MM.1S (cell line): ENCODE measurements around the gene BRINP3.

Experiments used
- DNase-seq: peaks from one replicate; pipeline ENCODE4 v3.0.0-alpha.2; 2015
- H2AFZ ChIP-seq: fragments of 300-600 bp; sonication (generic); 2 replicates; pipeline ENCODE4 v1.6.0; 2016; ENCODE audit warnings: antibody characterized with exemption, low read length
- H3F3A ChIP-seq: fragments of 300-600 bp; sonication (generic); 2 replicates; pipeline ENCODE4 v1.6.1; 2016; ENCODE audit warnings: mild to moderate bottlenecking, antibody characterized with exemption, low read length, moderate library complexity, mixed read lengths; ENCODE audit not compliant: insufficient read depth
- H3K27ac ChIP-seq: fragments of 300-600 bp; sonication (generic); 2 replicates; pipeline ENCODE4 v1.5.1; 2016; ENCODE audit warnings: mild to moderate bottlenecking, low read length
- H3K27me3 ChIP-seq: fragments of 300-600 bp; sonication (generic); replicated peaks from 2 replicates; pipeline ENCODE4 v1.6.0; 2016; ENCODE audit warnings: low read length; ENCODE audit not compliant: insufficient read depth
- H3K36me3 ChIP-seq: fragments of 300-600 bp; sonication (generic); replicated peaks from 2 replicates; pipeline ENCODE4 v1.6.1; 2016; ENCODE audit warnings: mild to moderate bottlenecking, low read length, mixed read lengths; ENCODE audit not compliant: insufficient read depth
- H3K4me1 ChIP-seq: fragments of 300-600 bp; sonication (generic); 2 replicates; pipeline ENCODE4 v1.6.1; 2016; ENCODE audit warnings: low read length, mixed read lengths
- H3K4me2 ChIP-seq: fragments of 300-600 bp; sonication (generic); 2 replicates; pipeline ENCODE4 v1.6.0; 2016; ENCODE audit warnings: low read depth, low read length
- H3K4me3 ChIP-seq: fragments of 300-600 bp; sonication (generic); 2 replicates; pipeline ENCODE4 v1.5.1; 2016; ENCODE audit warnings: low read length, mixed read lengths
- H3K79me2 ChIP-seq: fragments of 300-600 bp; sonication (generic); 2 replicates; pipeline ENCODE4 v1.6.1; 2016; ENCODE audit warnings: mixed run types, low read length, mixed read lengths
- H3K9ac ChIP-seq: fragments of 300-600 bp; sonication (generic); 2 replicates; pipeline ENCODE4 v1.6.1; 2016; ENCODE audit warnings: low read length, mixed read lengths
- H3K9me2 ChIP-seq: fragments of 300-600 bp; sonication (generic); replicated peaks from 2 replicates; pipeline ENCODE4 v1.6.1; 2016; ENCODE audit warnings: mild to moderate bottlenecking, low read length, mixed read lengths; ENCODE audit not compliant: insufficient read depth
- H3K9me3 ChIP-seq: fragments of 300-600 bp; sonication (generic); replicated peaks from 2 replicates; pipeline ENCODE4 v1.6.1; 2016; ENCODE audit warnings: mild to moderate bottlenecking, low read length, mixed read lengths; ENCODE audit not compliant: insufficient read depth
- H4K20me1 ChIP-seq: fragments of 300-600 bp; sonication (generic); 2 replicates; pipeline ENCODE4 v1.6.1; 2016; ENCODE audit warnings: mild to moderate bottlenecking, low read length, moderate library complexity, mixed read lengths; ENCODE audit not compliant: insufficient read depth
- CTCF ChIP-seq: fragments of 300-600 bp; sonication (generic); IDR thresholded peaks from 2 replicates; pipeline ENCODE4 v1.5.1; 2016; ENCODE audit warnings: antibody characterized with exemption, low read length, mixed read lengths
- EZH2 ChIP-seq: fragments of 300-600 bp; sonication (generic); optimal IDR thresholded peaks from 2 replicates; pipeline ENCODE3; 2017; ENCODE audit warnings: low read depth, mild to moderate bottlenecking, antibody characterized with exemption, low read length, mixed read lengths
- EZH2phosphoT487 ChIP-seq: fragments of 300-600 bp; sonication (generic); IDR thresholded peaks from 2 replicates; pipeline ENCODE4 v1.6.1; 2018; ENCODE audit warnings: antibody characterized with exemption, low read length

The BRINP3 gene

GRCh38 chr1:190303501-190303900, 174.2 kb downstream of the BRINP3 start:
- H3K4me3 ChIP-seq, result no peak overlapping the region
- no peaks in the 10 kb centered on the region for H3K79me2 ChIP-seq
- no peaks in the 10 kb centered on the region for H3K9me3 ChIP-seq
- no peak overlapping the region for H3K27ac ChIP-seq
- TF ChIP-seq EZH2phosphoT487, result no peak
- TF ChIP-seq EZH2, result no peak
- TF ChIP-seq CTCF, result no peak
- H4K20me1 ChIP-seq, result no peaks in the 10 kb centered on the region
- H3K36me3 ChIP-seq, result no peaks in the 10 kb centered on the region
- no peaks in the 10 kb centered on the region for H3K9me2 ChIP-seq
- DNase-seq, result no peak
- H3K27me3 ChIP-seq, result no peaks in the 10 kb centered on the region
- no peak overlapping the region for H3K9ac ChIP-seq
- H2AFZ ChIP-seq, result no peak overlapping the region
- no peak overlapping the region for H3K4me2 ChIP-seq
- H3K4me1 ChIP-seq, result no peaks in the 10 kb centered on the region
- no peaks in the 10 kb centered on the region for H3F3A ChIP-seq

GRCh38 chr1:190296453-190296852, 181.2 kb downstream of the BRINP3 start:
- TF ChIP-seq EZH2phosphoT487 (no peak), EZH2 (no peak), CTCF (no peak)
- Histone ChIP-seq H3K4me3 (no peak overlapping the region), H3K36me3 (no peaks in the 10 kb centered on the region), H3K9ac (no peak overlapping the region), H3K79me2 (no peaks in the 10 kb centered on the region), H3K4me2 (no peak overlapping the region), H3K9me3 (no peaks in the 10 kb centered on the region), H3K9me2 (no peaks in the 10 kb centered on the region), H2AFZ (no peak overlapping the region), H3K4me1 (no peaks in the 10 kb centered on the region), H4K20me1 (no peaks in the 10 kb centered on the region), H3K27ac (no peak overlapping the region), H3K27me3 (no peaks in the 10 kb centered on the region), H3F3A (no peaks in the 10 kb centered on the region)
- no peak for DNase-seq

- TF ChIP-seq EZH2 (no peak), EZH2phosphoT487 (no peak), CTCF (no peak)
- H3K9me2 ChIP-seq, result no peaks in the 10 kb centered on the region
- H3K4me3 ChIP-seq, result no peak overlapping the region
- no peaks in the 10 kb centered on the region for H4K20me1 ChIP-seq
- H3F3A ChIP-seq, result no peaks in the 10 kb centered on the region
- no peak overlapping the region for H3K27ac ChIP-seq
- DNase-seq, result no peak
- H3K9me3 ChIP-seq, result no peaks in the 10 kb centered on the region
- H3K9ac ChIP-seq, result no peak overlapping the region
- H3K4me1 ChIP-seq, result no peaks in the 10 kb centered on the region
- no peaks in the 10 kb centered on the region for H3K27me3 ChIP-seq
- no peaks in the 10 kb centered on the region for H3K79me2 ChIP-seq
- no peak overlapping the region for H2AFZ ChIP-seq
- H3K36me3 ChIP-seq, result no peaks in the 10 kb centered on the region
- H3K4me2 ChIP-seq, result no peak overlapping the region
These were observed 187.8 kb downstream of the BRINP3 start for GRCh38 chr1:190289897-190290296.

- H3K4me1 ChIP-seq, result no peaks in the 10 kb centered on the region
- H3K27ac ChIP-seq, result no peak overlapping the region
- no peak overlapping the region for H3K9ac ChIP-seq
- no peaks in the 10 kb centered on the region for H4K20me1 ChIP-seq
- H3K79me2 ChIP-seq, result no peaks in the 10 kb centered on the region
- H3K4me3 ChIP-seq, result no peak overlapping the region
- no peaks in the 10 kb centered on the region for H3K36me3 ChIP-seq
- no peaks in the 10 kb centered on the region for H3K27me3 ChIP-seq
- no peak for TF ChIP-seq EZH2phosphoT487
- no peak for TF ChIP-seq EZH2
- TF ChIP-seq CTCF, result no peak
- no peaks in the 10 kb centered on the region for H3F3A ChIP-seq
- no peak for DNase-seq
- H2AFZ ChIP-seq, result no peak overlapping the region
- no peaks in the 10 kb centered on the region for H3K9me2 ChIP-seq
- no peaks in the 10 kb centered on the region for H3K9me3 ChIP-seq
- no peak overlapping the region for H3K4me2 ChIP-seq
These were observed 191.6 kb downstream of the BRINP3 start for GRCh38 chr1:190286111-190286510.
